HG03103 (cell line): ENCODE data around the gene GCNT1.
"Not testable (repeated sequence)": the region's sequence is repeated elsewhere in the genome, so short reads cannot be mapped to it uniquely, and the experiment has no call there.

Experiments used
- ATAC-seq: cut with Tn5 transposase; IDR thresholded peaks from one replicate; pipeline ENCODE4 v1.9.1; 2021; ENCODE audit warnings: low read depth; ENCODE audit not compliant: unreplicated experiment

GCNT1 gene

DNA sequence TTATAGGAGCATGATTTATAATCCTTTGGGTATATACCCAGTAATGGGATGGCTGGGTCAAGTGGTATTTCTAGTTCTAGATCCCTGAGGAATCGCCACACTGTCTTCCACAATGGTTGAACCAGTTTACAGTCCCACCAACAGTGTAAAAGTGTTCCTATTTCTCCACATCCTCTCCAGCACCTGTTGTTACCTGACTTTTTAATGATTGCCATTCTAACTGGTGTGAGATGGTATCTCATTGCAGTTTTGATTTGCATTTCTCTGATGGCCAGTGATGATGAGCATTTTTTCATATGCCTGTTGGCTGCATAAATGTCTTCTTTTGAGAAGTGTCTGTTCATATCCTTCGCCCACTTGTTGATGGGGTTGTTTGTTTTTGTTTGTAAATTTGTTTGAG lies 20.4 kb downstream of the GCNT1 start:
- not testable (repeated sequence) for ATAC-seq

GRCh38 chr9:76486151-76486550 lies 27.2 kb downstream of the GCNT1 start:
- no peak for ATAC-seq

DNA sequence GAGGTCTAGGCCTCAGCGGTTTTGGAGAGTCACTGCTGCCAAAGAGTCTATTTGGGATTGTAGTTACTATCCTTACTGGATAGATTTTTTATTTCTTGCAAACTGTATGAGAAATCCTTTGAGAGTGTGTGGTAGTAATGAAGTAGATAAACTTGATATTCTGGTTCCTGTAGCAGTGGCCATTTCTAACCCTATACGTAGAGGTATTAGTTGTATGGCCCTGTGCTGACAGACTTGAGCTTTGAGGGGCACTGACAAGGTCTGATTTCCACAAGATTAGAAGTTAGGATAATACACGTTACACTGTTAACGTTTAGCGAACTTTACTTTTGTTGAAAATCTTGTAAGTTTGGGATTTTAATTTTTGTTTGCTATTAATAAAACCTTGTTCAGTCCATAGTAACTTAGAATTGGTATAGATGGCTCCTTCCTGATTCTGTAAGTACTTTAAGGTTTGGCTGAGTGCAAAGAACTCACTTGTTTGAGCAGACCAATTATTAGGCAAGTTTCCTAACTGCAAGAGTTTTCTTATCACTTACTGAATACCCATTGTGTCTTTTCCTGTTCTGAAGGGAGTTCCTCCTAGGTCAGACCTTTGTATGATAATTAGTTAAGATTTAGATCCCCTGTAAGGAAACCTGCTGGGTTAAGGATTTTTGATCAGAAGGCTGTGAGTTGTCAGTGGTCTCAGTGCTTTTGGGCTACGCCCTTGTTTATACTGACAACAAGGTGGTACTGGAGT lies 31.4 kb downstream of the GCNT1 start:
- no peak for ATAC-seq

- not testable (repeated sequence) for ATAC-seq
These were observed 32.1 kb downstream of the GCNT1 start for GRCh38 chr9:76491056-76491455.

- ATAC-seq, result not testable (repeated sequence)
These were observed 34.5 kb downstream of the GCNT1 start for GRCh38 chr9:76493496-76493895.

DNA sequence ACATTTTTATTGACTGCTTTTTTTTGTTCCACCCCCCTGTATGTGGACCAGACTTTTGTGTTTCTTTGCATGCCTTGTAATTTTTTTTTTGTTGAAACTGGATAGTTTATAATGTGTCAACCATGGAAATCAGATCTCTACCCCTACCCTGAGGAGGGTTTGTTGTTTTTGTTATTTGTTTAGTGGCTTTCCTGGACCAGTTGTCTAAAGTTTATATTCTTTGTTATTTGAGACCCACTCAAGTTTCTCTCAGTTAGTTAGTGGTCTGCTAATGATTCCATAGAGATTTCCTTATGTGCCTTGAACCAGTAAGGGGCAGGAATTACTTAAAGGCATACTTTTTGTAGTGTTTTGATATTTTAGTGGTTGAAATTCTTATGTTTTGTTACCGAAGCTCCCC lies 41.1 kb downstream of the GCNT1 start:
- no peak for ATAC-seq

DNA sequence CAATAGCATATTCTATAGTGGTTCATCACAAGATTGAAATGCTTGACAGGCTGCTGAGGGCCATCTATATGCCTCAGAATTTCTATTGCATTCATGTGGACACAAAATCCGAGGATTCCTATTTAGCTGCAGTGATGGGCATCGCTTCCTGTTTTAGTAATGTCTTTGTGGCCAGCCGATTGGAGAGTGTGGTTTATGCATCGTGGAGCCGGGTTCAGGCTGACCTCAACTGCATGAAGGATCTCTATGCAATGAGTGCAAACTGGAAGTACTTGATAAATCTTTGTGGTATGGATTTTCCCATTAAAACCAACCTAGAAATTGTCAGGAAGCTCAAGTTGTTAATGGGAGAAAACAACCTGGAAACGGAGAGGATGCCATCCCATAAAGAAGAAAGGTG lies 43.8 kb downstream of the GCNT1 start:
- ATAC-seq, result no peak

- no peak for ATAC-seq
These were observed 51.1 kb downstream of the GCNT1 start for GRCh38 chr9:76510041-76510440.

GRCh38 chr9:76510446-76510845 lies 51.5 kb downstream of the GCNT1 start:
- ATAC-seq, result no peak

GRCh38 chr9:76512826-76513225 lies 53.8 kb downstream of the GCNT1 start:
- ATAC-seq, result no peak

DNA sequence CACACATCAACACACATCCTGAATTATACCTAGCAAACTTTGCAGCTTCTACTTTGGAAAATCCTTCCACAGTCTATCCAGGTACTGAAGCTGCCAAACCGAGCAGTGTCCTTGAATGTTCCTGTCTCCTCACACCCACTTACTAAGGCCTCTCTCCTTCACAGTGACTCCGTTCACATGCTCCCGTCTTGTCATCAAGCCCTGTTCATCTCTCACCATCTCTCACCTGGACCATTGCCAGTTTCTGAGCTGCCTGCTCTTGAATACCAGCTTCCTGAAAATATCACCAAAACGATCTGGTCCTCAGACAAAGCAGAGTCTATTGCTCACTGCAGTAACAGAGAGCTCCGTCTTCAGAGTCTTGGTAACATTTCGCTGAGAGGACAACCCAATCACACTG lies 57.4 kb downstream of the GCNT1 start:
- ATAC-seq, result no peak

GRCh38 chr9:76516871-76517270 lies 57.9 kb downstream of the GCNT1 start:
- no peak for ATAC-seq

DNA sequence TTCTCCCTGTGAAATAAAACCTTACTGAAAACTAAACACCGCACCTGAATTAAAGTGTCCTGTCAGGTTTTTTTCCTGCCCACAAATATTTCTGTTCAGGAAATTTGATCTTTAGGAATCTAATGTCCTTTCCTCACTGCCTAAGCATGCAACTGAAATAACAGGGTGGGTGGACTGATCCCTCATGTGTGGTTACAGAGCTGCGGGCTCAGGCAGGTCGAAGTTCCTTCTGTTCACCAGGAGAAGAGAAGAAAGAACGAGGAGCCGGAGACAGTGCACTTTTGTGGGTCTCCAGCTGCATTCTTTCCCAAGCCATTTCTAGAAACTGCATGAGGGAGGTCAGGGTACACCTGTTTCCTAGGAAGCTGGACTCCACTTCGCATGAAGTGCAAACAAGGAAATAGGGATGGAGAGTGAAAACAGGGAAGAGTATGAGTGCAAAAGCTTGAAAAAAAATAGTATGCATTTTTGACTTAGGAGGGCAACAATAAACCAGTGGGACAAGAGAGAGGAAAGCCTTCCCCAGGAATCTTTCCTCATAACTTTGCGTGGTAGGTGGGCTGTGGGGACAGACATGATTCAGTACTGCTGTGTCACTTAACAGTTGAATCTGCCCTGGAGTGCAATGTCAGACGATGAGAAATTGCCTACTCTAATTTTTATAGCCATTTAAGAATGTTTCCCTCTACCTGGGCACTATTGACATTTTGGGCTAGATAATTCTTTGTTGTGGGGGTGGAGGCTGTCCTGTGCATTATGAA lies 60.3 kb downstream of the GCNT1 start:
- no peak for ATAC-seq

- no peak for ATAC-seq
These were observed 62.3 kb downstream of the GCNT1 start for GRCh38 chr9:76521244-76521681.

DNA sequence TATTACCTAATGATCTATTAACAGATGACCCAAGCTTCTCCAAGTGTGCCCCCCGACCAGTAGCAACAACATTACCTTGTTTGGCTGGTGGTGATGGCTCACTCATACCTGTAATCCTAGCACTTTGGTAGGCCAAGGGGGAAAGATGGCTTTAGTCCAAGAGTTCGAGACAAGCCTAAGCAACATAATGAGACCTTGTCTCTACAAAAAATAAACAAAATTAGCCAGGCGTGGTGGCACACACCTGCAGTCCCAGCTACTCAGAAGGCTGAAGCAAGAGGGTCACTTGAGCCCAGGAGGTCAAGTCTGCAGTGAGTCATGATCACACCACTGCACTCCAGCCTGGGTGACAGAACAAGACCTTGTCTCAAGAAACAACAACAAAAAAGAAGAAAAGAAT lies 62.9 kb downstream of the GCNT1 start:
- ATAC-seq, result no peak

- not testable (repeated sequence) for ATAC-seq
These were observed 64.7 kb downstream of the GCNT1 start for GRCh38 chr9:76523617-76524200.

DNA sequence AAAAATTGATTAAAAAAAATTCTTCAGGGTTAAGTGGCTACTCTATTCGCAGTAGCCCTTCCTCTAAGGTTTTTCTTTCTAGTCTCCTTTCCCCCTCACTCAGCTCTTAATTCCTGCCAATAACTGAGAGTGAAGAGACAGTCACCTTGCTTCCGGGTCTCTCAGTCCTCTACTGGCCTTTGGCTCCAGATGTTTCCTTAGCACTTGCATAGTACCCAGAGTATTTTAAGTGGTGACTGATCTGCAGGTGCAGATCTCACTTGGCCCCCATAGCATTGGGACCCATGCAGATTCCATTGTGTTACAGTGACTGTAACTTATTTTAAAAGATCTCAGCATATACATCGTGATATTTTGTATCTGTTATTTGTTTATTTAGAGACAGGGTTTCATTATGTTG lies 66.2 kb downstream of the GCNT1 start:
- ATAC-seq, result no peak

GRCh38 chr9:76526026-76526425 lies 67.0 kb downstream of the GCNT1 start:
- no peak for ATAC-seq

GRCh38 chr9:76528056-76528455 lies 69.1 kb downstream of the GCNT1 start:
- no peak for ATAC-seq

GRCh38 chr9:76528642-76529190 lies 69.7 kb downstream of the GCNT1 start:
- ATAC-seq, result no peak

- ATAC-seq, result no peak
These were observed 70.7 kb downstream of the GCNT1 start for GRCh38 chr9:76529653-76530052.
